GM18951 (cell line): Measurements from ENCODE around the gene DNAJC13.

Experiments
- POLR2A ChIP-seq: IDR thresholded peaks from 4 replicates; pipeline ENCODE4 v1.6.1; 2011; ENCODE audit warnings: mild to moderate bottlenecking; ENCODE audit not compliant: insufficient read length, insufficient read depth; ENCODE audit errors: extremely low read depth
- in situ Hi-C: fragments of 300-500 bp; cut with MboI; formaldehyde crosslinking; loops from one replicate; pipeline ENCODE4 v1.12.0; 2022; ENCODE audit warnings: low sequenced_read_pairs, mixed read lengths, inconsistent platforms; ENCODE audit not compliant: unreplicated experiment

The DNAJC13 gene

DNA sequence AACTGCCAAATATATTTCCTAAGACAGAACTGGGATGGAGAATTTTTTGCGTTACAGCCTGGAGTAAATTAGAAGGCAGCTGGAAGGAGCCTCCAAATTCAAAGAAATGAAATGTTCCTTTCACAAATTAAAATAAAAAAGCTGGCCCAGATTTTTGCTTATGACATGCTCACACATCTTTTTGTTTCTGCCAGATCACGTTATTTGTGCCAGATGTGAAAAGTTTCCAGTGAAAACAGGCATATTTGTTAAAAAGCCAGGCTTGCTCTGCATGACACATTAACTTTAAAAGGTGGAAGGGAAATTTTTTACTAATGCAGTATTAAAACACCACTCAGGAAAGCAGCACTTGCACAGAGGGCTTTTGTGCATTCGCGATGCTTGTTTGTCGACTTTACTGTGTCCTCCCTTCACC, 156.5 kb downstream of the DNAJC13 start:
- TF ChIP-seq POLR2A, result no peak
- in situ Hi-C loops, result no loop called here

DNA sequence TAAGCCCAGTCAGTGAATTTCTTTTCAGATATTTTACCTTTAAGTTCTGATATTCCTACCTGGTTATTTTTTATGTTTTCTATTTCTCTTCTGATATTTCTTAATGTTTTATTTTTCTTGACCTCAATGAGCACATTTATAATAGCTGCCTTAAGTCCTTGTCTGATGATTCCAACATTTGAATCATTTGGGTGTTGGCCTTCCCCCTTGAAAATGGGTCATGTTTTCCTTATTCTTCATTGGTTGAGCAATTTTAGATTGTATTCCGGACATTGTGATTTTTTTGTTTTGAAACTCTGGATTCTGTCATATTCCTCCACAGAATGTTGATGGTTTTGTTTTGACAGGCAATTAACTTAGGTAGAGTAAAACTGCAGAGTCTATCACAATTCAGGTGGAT, 170.1 kb downstream of the DNAJC13 start:
- in situ Hi-C loops, result no loop called here
- TF ChIP-seq POLR2A, result no peak
